Smooth muscle cell of the brain vasculature (primary cell): ENCODE measurements around the gene TRIM74.
"Not testable (repeated sequence)": the region's sequence is repeated elsewhere in the genome, so short reads cannot be mapped to it uniquely, and the experiment has no call there.

Source experiments
- DNase-seq: peaks from one replicate; pipeline ENCODE4 v3.0.0-alpha.2; 2012; ENCODE audit warnings: low read depth, low spot score

The TRIM74 gene

GRCh38 chr7:72911395-72911794, 57.9 kb downstream of the TRIM74 start:
- DNase-seq = not testable (repeated sequence)
